HepG2 (cell line): ENCODE results near the gene ADCY7. TPM values are rescaled to one million over a fixed set of nuclear protein-coding genes. Genes with fewer than 3 reads are reported as not detected.

Experiments used
- ATAC-seq: fragments of 200-7000 bp; cut with Tn5 transposase; 3 replicates; pipeline ENCODE4 v1.9.1; 2020; ENCODE audit warnings: mild to moderate bottlenecking, moderate library complexity
- BruUV-seq: library from RNA; stranded (reverse); fragments of 400-500 nt; replicated peaks from 2 replicates; lab custom pipeline; 2021; lab: Mats Ljungman, UMichigan
- CTCF ChIA-PET: fragments of 300-600 bp; formaldehyde crosslinking; extraction: SDS; loops from one replicate; lab custom pipeline; 2021; ENCODE audit warnings: low total read pairs, inconsistent platforms, low intra/inter-chr PET ratio; lab: Yijun Ruan, JAX
- POLR2A ChIA-PET: fragments of 350-600 bp; sonication (Branson Sonifier 250); formaldehyde crosslinking; loops from one replicate; lab custom pipeline; 2020; ENCODE audit warnings: antibody characterized with exemption, inconsistent platforms; lab: Yijun Ruan, JAX
- DNase-seq: peaks from one replicate; pipeline ENCODE4 v3.0.0-alpha.2; 2015; ENCODE audit warnings: low spot score
- FAIRE-seq: peaks from 3 replicates; lab custom pipeline; 2011; peaks lifted over from hg19 to GRCh38; lab: Jason Lieb, UNC
- H2AFZ ChIP-seq: one replicate; pipeline ENCODE4 v1.6.1; 2011; ENCODE audit warnings: low read length, inconsistent platforms
- H3K27ac ChIP-seq: fragments of 300-600 bp; 3 replicates; pipeline ENCODE4 v1.8.0; 2011; ENCODE audit warnings: mixed run types, mild to moderate bottlenecking, mixed read lengths, low read length, inconsistent platforms; ENCODE audit not compliant: insufficient read depth; ENCODE audit errors: extremely low read length
- H3K27me3 ChIP-seq, 2 experiments: fragments of 200-600 bp in 1 of 2; 2 replicates in 1 of 2; 3 replicates in 1 of 2; pipeline versions ENCODE4 v1.6.0 to v1.8.0; 2011; ENCODE audit warnings: low read length in 2 of 2, mild to moderate bottlenecking in 2 of 2, moderate library complexity in 2 of 2, inconsistent platforms in 1 of 2; ENCODE audit not compliant: insufficient read depth in 2 of 2, control insufficient read depth in 1 of 2
- H3K36me3 ChIP-seq, 2 experiments: fragments of 200-600 bp in 1 of 2; replicated peaks in 1 of 2; 2 replicates in 1 of 2; 3 replicates in 1 of 2; pipeline versions ENCODE4 v1.5.1 to v1.8.0; 2011; ENCODE audit warnings: low read length in 2 of 2, inconsistent platforms in 1 of 2; ENCODE audit not compliant: insufficient read depth in 2 of 2, control insufficient read depth in 1 of 2
- H3K4me1 ChIP-seq: 2 replicates; pipeline ENCODE4 v1.5.1; 2012; ENCODE audit warnings: low read length, inconsistent platforms; ENCODE audit not compliant: insufficient read depth
- H3K4me2 ChIP-seq: 2 replicates; pipeline ENCODE4 v1.6.0; 2011; ENCODE audit warnings: low read depth, low read length, inconsistent platforms
- H3K4me3 ChIP-seq, 3 experiments: fragments of 200-600 bp in 1 of 3; sonication (generic), shearing (Covaris generic) in 1 of 3; replicated peaks in 1 of 3; 2 replicates each; pipeline ENCODE4 v1.5.1; 2011 to 2016; ENCODE audit warnings: low read length in 3 of 3, inconsistent platforms in 2 of 3, low read depth in 2 of 3, mild to moderate bottlenecking in 2 of 3, control low read depth in 1 of 3, mixed read lengths in 1 of 3; ENCODE audit not compliant: insufficient read depth in 1 of 3
- H3K79me2 ChIP-seq: one replicate; pipeline ENCODE4 v1.6.1; 2011; ENCODE audit warnings: low read length, inconsistent platforms; ENCODE audit not compliant: insufficient read depth
- H3K9ac ChIP-seq: 2 replicates; pipeline ENCODE4 v1.6.0; 2011; ENCODE audit warnings: mild to moderate bottlenecking, low read depth, low read length, inconsistent platforms; ENCODE audit not compliant: insufficient read depth
- H3K9me3 ChIP-seq: 2 replicates; pipeline ENCODE4 v1.5.1; 2012; ENCODE audit warnings: mild to moderate bottlenecking, low read length
- H4K20me1 ChIP-seq: 2 replicates; pipeline ENCODE4 v1.6.0; 2011; ENCODE audit warnings: inconsistent platforms, mild to moderate bottlenecking, low read length, moderate library complexity; ENCODE audit not compliant: insufficient read depth
- PHF5A ChIP-seq: IDR thresholded peaks from one replicate; pipeline ENCODE4 v1.6.1; 2018; ENCODE audit warnings: low read depth, missing genetic modification reagents; ENCODE audit not compliant: unreplicated experiment
- SNAPC4 ChIP-seq: sonication (generic); formaldehyde crosslinking; IDR thresholded peaks from 2 replicates; pipeline ENCODE4 v1.4.0; 2020; ENCODE audit warnings: mild to moderate bottlenecking, missing genetic modification reagents
- ZNF121 ChIP-seq: sonication (generic); formaldehyde crosslinking; IDR thresholded peaks from 2 replicates; pipeline ENCODE4 v1.5.0; 2020; ENCODE audit warnings: mild to moderate bottlenecking, missing genetic modification reagents
- ZNF644 ChIP-seq: IDR thresholded peaks from 2 replicates; pipeline ENCODE4 v1.6.1; 2016; ENCODE audit warnings: low read depth
- ZNF816 ChIP-seq: sonication (generic); formaldehyde crosslinking; IDR thresholded peaks from 2 replicates; pipeline ENCODE4 v1.8.0; 2022; ENCODE audit warnings: missing genetic modification reagents, mild to moderate bottlenecking, borderline replicate concordance
- WGBS: methylation state at CpG from one replicate; pipeline ENCODE4 v1.1.6; 2017; ENCODE audit warnings: low lambda C conversion rate; 5-methylcytosine and 5-hydroxymethylcytosine counted together
- in situ Hi-C: cut with HindIII; loops from 2 replicates; pipeline ENCODE4 v1.10.0; 2017; ENCODE audit warnings: low pct_unique_long_range_greater_than_20kb; ENCODE audit not compliant: extremely low pct_ligation_motif_present
- intact Hi-C: fragments of 100-400 bp; cut with micrococcal nuclease; formaldehyde crosslinking; loops from one replicate; pipeline ENCODE4 v1.10.0; 2022; ENCODE audit not compliant: unreplicated experiment
- polyA plus RNA-seq, 8 experiments: library from polyadenylated mRNA; depleted of rRNA in 3 of 8; stranded (reverse) in 7 of 8; unstranded in 1 of 8; fragments of >200 nt; fragmentation: Illumina TruSeq in 4 of 8; extraction: Trizol in 4 of 8; gene quantifications; 2 replicates each; pipeline versions ENCODE4 v1.2.1 to v1.2.3, GENCODE V29; 2011 to 2016; ENCODE audit warnings: low read depth in 4 of 8, missing spikeins in 1 of 8, mixed read lengths in 1 of 8; ENCODE audit not compliant: insufficient read depth in 1 of 8
- total RNA-seq, 5 experiments: library from RNA; depleted of rRNA; stranded (reverse); fragments of >200 nt; fragmentation: Illumina TruSeq; extraction: Trizol; gene quantifications; 2 replicates each; pipeline ENCODE4 v1.2.3, GENCODE V29; 2016; ENCODE audit warnings: low read depth in 1 of 5

The ADCY7 gene
- total and polyA plus RNA-seq, 2 of the 13 experiments (the other 11 are each of a cell fraction or from before 2014, with no cell fraction given) = 2.2 to 4.3 TPM

GRCh38 chr16:50363656-50364055, 97.3 kb downstream of the ADCY7 start:
- Histone ChIP-seq H2AFZ (no peak overlapping the region), H4K20me1 (no peaks in the 10 kb centered on the region; the same call in none of the 2 replicates), H3K4me3 (no peak overlapping the region), H3K9me3 (no peaks in the 10 kb centered on the region), H3K9ac (no peak overlapping the region), H3K27ac (no peak overlapping the region), H3K79me2 (peaks cover 80% of the 10 kb centered on the region), H3K4me2 (no peak overlapping the region), H3K4me1 (peaks cover 31% of the 10 kb centered on the region), H3K27me3 (no peaks in the 10 kb centered on the region; a peak in 1 of 5 replicates), H3K36me3 (peaks cover 28 to 69% of the 10 kb centered on the region in 2 experiments)
- FAIRE-seq (no peak), ATAC-seq (no peak), DNase-seq (no peak)
- intact Hi-C loops (no loop called here), in situ Hi-C loops (loop anchor here (10.0 to 25.0 kb wide), 2 partner anchors 119 to 326 kb away; partner anchors contain the start of gene CNEP1R1)
- CTCF ChIA-PET = no interaction called here
- WGBS = 93% methylated on average over 10 of the region's 10 CpGs
- no TSS peak for BruUV-seq
- POLR2A ChIA-PET = no interaction called here
- no peak for TF ChIP-seq ZNF644 (CRISPR knock-in tag)
- peak; percentile 89 for TF ChIP-seq ZNF121 (CRISPR knock-in tag)
- no peak for TF ChIP-seq PHF5A (CRISPR knock-in tag)

- no peak overlapping the region for H2AFZ ChIP-seq
- H3K4me3 ChIP-seq = 0 out of 6 replicates have a peak overlapping the region, but pooled peaks of 1 of the 3 experiments have one; percentile 1
- in situ Hi-C loops (loop anchor here (10.0 to 25.0 kb wide), 2 partner anchors 121 to 329 kb away; partner anchors contain the start of gene CNEP1R1), intact Hi-C loops (loop anchor here (5.0 kb wide), 1 partner anchor 741 kb away; no protein-coding TSS in a partner anchor)
- no peak overlapping the region for H3K27ac ChIP-seq
- ATAC-seq (no peak), FAIRE-seq (no peak), DNase-seq (no peak)
- TF ChIP-seq ZNF816 (0 out of 2 replicates have a peak, but pooled peaks have one; percentile 35), SNAPC4 (no peak)
- no peaks in the 10 kb centered on the region; the same call in none of the 2 replicates for H4K20me1 ChIP-seq
- CTCF ChIA-PET = no interaction called here
- WGBS = 76% methylated on average over 2 of the region's 2 CpGs
- H3K79me2 ChIP-seq = peaks cover 65% of the 10 kb centered on the region
- H3K9me3 ChIP-seq = peaks cover under 1% of the 10 kb centered on the region; the same call in 1 of the 2 replicates
- H3K4me1 ChIP-seq = peaks cover 47% of the 10 kb centered on the region
- POLR2A ChIA-PET = no interaction called here
- no TSS peak for BruUV-seq
- H3K9ac ChIP-seq = peak overlapping the region; percentile 14; the same call in 1 of the 2 replicates
- peaks cover 21 to 51% of the 10 kb centered on the region in 2 experiments for H3K36me3 ChIP-seq
- H3K4me2 ChIP-seq = peak overlapping the region; percentile 91
- H3K27me3 ChIP-seq = no peaks in the 10 kb centered on the region; a peak in 1 of 5 replicates
Measured at GRCh38 chr16:50365791-50366575, 99.6 kb downstream of the ADCY7 start.
